Measurements from ENCODE around the gene BDKRB2.

- TF ChIP-seq, protein P1, sequence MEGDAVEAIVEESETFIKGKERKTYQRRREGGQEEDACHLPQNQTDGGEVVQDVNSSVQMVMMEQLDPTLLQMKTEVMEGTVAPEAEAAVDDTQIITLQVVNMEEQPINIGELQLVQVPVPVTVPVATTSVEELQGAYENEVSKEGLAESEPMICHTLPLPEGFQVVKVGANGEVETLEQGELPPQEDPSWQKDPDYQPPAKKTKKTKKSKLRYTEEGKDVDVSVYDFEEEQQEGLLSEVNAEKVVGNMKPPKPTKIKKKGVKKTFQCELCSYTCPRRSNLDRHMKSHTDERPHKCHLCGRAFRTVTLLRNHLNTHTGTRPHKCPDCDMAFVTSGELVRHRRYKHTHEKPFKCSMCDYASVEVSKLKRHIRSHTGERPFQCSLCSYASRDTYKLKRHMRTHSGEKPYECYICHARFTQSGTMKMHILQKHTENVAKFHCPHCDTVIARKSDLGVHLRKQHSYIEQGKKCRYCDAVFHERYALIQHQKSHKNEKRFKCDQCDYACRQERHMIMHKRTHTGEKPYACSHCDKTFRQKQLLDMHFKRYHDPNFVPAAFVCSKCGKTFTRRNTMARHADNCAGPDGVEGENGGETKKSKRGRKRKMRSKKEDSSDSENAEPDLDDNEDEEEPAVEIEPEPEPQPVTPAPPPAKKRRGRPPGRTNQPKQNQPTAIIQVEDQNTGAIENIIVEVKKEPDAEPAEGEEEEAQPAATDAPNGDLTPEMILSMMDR (IDR thresholded peaks at IDR 0.05), result no peak
- no peak for TF ChIP-seq EZH2 (IDR thresholded peaks at IDR 0.05; ENCODE audit: borderline replicate concordance, insufficient read depth, low read depth, low read length, poor library complexity, severe bottlenecking)
Observed at GRCh38 chr14:96254687-96255086, 50.0 kb downstream of the BDKRB2 start.

Data from B cell (primary cell).